K562 (cell line): ENCODE results near the gene KRT38. TPM values are rescaled to one million over a fixed set of nuclear protein-coding genes. Genes with fewer than 3 reads are reported as not detected.

Experiments
- ATAC-seq: fragments of 200-7000 bp; cut with Tn5 transposase; 3 replicates; pipeline ENCODE4 v1.9.1; 2020; ENCODE audit warnings: moderate library complexity
- BruUV-seq: library from RNA; stranded (reverse); fragments of 400-500 nt; replicated peaks from 2 replicates; lab custom pipeline; 2021; lab: Mats Ljungman, UMichigan
- CTCF ChIA-PET: fragments of 300-600 bp; formaldehyde crosslinking; extraction: SDS; loops from one replicate; lab custom pipeline; 2021; ENCODE audit warnings: low intra/inter-chr PET ratio; lab: Yijun Ruan, JAX
- POLR2A ChIA-PET: fragments of 300-600, 350-650 bp; sonication (Branson Sonifier 250); formaldehyde crosslinking; extraction: SDS; loops from one replicate; lab custom pipeline; 2021; ENCODE audit warnings: antibody characterized with exemption, inconsistent platforms; lab: Yijun Ruan, JAX
- DNase-seq, 4 experiments: peaks; one replicate each; pipeline versions ENCODE4 v3.0.0 to v3.0.0-alpha.2; 2011 to 2018; ENCODE audit warnings: low spot score in 3 of 4, mixed read lengths in 3 of 4; ENCODE audit errors: extremely low read depth in 1 of 4
- FAIRE-seq: peaks from 2 replicates; lab custom pipeline; 2011; peaks lifted over from hg19 to GRCh38; lab: Jason Lieb, UNC
- H2AFZ ChIP-seq: 2 replicates; pipeline ENCODE4 v1.6.0; 2011; ENCODE audit warnings: low read depth, low read length, control low read depth, inconsistent platforms
- H3K27ac ChIP-seq: fragments of 200-600 bp; 3 replicates; pipeline ENCODE4 v1.8.0; 2011; ENCODE audit warnings: low read depth, mild to moderate bottlenecking, control low read depth, inconsistent platforms, low read length, moderate library complexity, mixed read lengths; ENCODE audit errors: extremely low read depth
- H3K27me3 ChIP-seq, 2 experiments: fragments of 300-600 bp in 1 of 2; 2 replicates in 1 of 2; 3 replicates in 1 of 2; pipeline versions ENCODE4 v1.6.0 to v1.8.0; 2011; ENCODE audit warnings: inconsistent platforms in 2 of 2, low read length in 2 of 2, mild to moderate bottlenecking in 1 of 2, mixed read lengths in 1 of 2, moderate library complexity in 1 of 2; ENCODE audit not compliant: control insufficient read depth in 2 of 2, insufficient read depth in 2 of 2
- H3K36me3 ChIP-seq: fragments of 300-600 bp; 3 replicates; pipeline ENCODE4 v1.8.0; 2011; ENCODE audit warnings: mild to moderate bottlenecking, low read length, inconsistent platforms; ENCODE audit not compliant: control insufficient read depth, insufficient read depth
- H3K4me1 ChIP-seq, 2 experiments: fragments of 200-600 bp in 1 of 2; replicated peaks in 1 of 2; 2 replicates in 1 of 2; 3 replicates in 1 of 2; pipeline versions ENCODE4 v1.5.1 to v1.8.0; 2011; ENCODE audit warnings: inconsistent platforms in 2 of 2, low read length in 2 of 2, mild to moderate bottlenecking in 1 of 2, mixed read lengths in 1 of 2, moderate library complexity in 1 of 2; ENCODE audit not compliant: control insufficient read depth in 2 of 2, insufficient read depth in 2 of 2
- H3K4me2 ChIP-seq: 2 replicates; pipeline ENCODE4 v1.6.1; 2011; ENCODE audit warnings: low read length, control low read depth, inconsistent platforms, mixed read lengths; ENCODE audit not compliant: insufficient read depth
- H3K4me3 ChIP-seq: fragments of 200-600 bp; sonication (generic), shearing (Covaris generic); 2 replicates; pipeline ENCODE4 v1.5.1; 2016; ENCODE audit warnings: control low read depth, inconsistent platforms
- H3K79me2 ChIP-seq: fragments of 200-600 bp; 3 replicates; pipeline ENCODE4 v1.8.0; 2011; ENCODE audit warnings: low read length, inconsistent platforms; ENCODE audit not compliant: control insufficient read depth, insufficient read depth
- H3K9ac ChIP-seq, 2 experiments: 2 replicates each; pipeline versions ENCODE4 v1.6.0 to v1.6.1; 2011; ENCODE audit warnings: low read depth in 2 of 2, low read length in 2 of 2, control low read depth in 1 of 2, inconsistent platforms in 1 of 2, mild to moderate bottlenecking in 1 of 2, mixed read lengths in 1 of 2; ENCODE audit not compliant: insufficient read depth in 1 of 2
- H3K9me1 ChIP-seq: one replicate; pipeline ENCODE4 v1.6.0; 2011; ENCODE audit warnings: inconsistent platforms, mild to moderate bottlenecking, low read length, moderate library complexity; ENCODE audit not compliant: control insufficient read depth, insufficient read depth
- H3K9me3 ChIP-seq: replicated peaks from 2 replicates; pipeline ENCODE4 v1.5.1; 2011; ENCODE audit warnings: low read depth, low read length, inconsistent platforms; ENCODE audit not compliant: control insufficient read depth, insufficient read depth
- H4K20me1 ChIP-seq: replicated peaks from 2 replicates; pipeline ENCODE4 v1.6.1; 2011; ENCODE audit warnings: low read length, inconsistent platforms, mixed read lengths; ENCODE audit not compliant: control insufficient read depth, insufficient read depth
- CUX1 ChIP-seq: fragments of 200-800 bp; sonication (Bioruptor generic); IDR thresholded peaks from 2 replicates; pipeline ENCODE4 v1.6.1; 2016; ENCODE audit warnings: missing genetic modification characterization, missing compliant biosample characterization
- POLR2H ChIP-seq: IDR thresholded peaks from 2 replicates; pipeline ENCODE4 v1.6.1; 2016; ENCODE audit warnings: missing genetic modification characterization, low read depth, mild to moderate bottlenecking, control low read depth, missing compliant biosample characterization, moderate library complexity
- RAD21 ChIP-seq, 2 experiments: fragments of 250-450 bp in 1 of 2; fragments of 450-650 bp in 1 of 2; sonication (Bioruptor Pico) in 1 of 2; formaldehyde crosslinking in 1 of 2; IDR thresholded peaks in 1 of 2; conservative IDR thresholded peaks in 1 of 2; 2 replicates each; pipeline versions ENCODE4 v1.4.0 to v1.8.0; 2020 to 2022; ENCODE audit warnings: mild to moderate bottlenecking in 2 of 2, moderate library complexity in 1 of 2
- TGIF2 ChIP-seq: sonication (generic); formaldehyde crosslinking; IDR thresholded peaks from 2 replicates; pipeline ENCODE4 v1.8.1; 2022; ENCODE audit warnings: mild to moderate bottlenecking, missing genetic modification reagents, moderate library complexity
- THAP12 ChIP-seq: fragments of 250-450 bp; sonication (Bioruptor Pico); IDR thresholded peaks from 2 replicates; pipeline ENCODE4 v1.9.0; 2021; ENCODE audit warnings: mild to moderate bottlenecking, inconsistent platforms
- TRIM28 ChIP-seq: fragments of 450-650 bp; IDR thresholded peaks from 2 replicates; pipeline ENCODE4 v1.6.1; 2017
- TSC22D4 ChIP-seq: fragments of 450-650 bp; IDR thresholded peaks from 2 replicates; pipeline ENCODE4 v1.6.1; 2016; ENCODE audit warnings: missing genetic modification characterization, missing biosample characterization, control low read depth
- ZBTB11 ChIP-seq, 3 experiments: fragments of 200-800 bp in 1 of 3; fragments of 250-450 bp in 1 of 3; fragments of 450-650 bp in 1 of 3; sonication (Bioruptor Pico) in 1 of 3; sonication (Bioruptor generic) in 1 of 3; formaldehyde crosslinking in 1 of 3; IDR thresholded peaks; 2 replicates each; pipeline versions ENCODE4 v1.6.1 to v1.8.0; 2016 to 2022; ENCODE audit warnings: mild to moderate bottlenecking in 2 of 3, missing genetic modification characterization in 2 of 3, missing compliant biosample characterization in 1 of 3, moderate library complexity in 1 of 3
- ZNF12 ChIP-seq: sonication (generic); formaldehyde crosslinking; IDR thresholded peaks from 2 replicates; pipeline ENCODE4 v1.4.0; 2020; ENCODE audit warnings: mild to moderate bottlenecking, missing genetic modification reagents
- ZSCAN29 ChIP-seq: fragments of 450-650 bp; IDR thresholded peaks from 2 replicates; pipeline ENCODE4 v1.6.1; 2017
- WGBS: fragments of 100-300 bp; shearing (Covaris generic); methylation state at CpG from one replicate; pipeline ENCODE4 v1.1.6; 2016; ENCODE audit warnings: low coverage, mixed read lengths; ENCODE audit not compliant: insufficient coverage; ENCODE audit errors: missing lambda C conversion rate; 5-methylcytosine and 5-hydroxymethylcytosine counted together
- in situ Hi-C: fragments of 300-500 bp; cut with MboI; formaldehyde crosslinking; loops from 4 replicates; pipeline ENCODE4 v1.15.0; 2018; ENCODE audit warnings: inconsistent platforms, mixed read lengths
- intact Hi-C: fragments of 100-400 bp; cut with micrococcal nuclease; formaldehyde crosslinking; loops from 2 replicates; pipeline ENCODE4 v1.14.2; 2022
- polyA plus RNA-seq, 8 experiments: library from polyadenylated mRNA; depleted of rRNA in 4 of 8; stranded (reverse) in 5 of 8; unstranded in 3 of 8; fragments of >200 nt; fragmentation: Nextera tagmentation in 2 of 8; fragmentation: Illumina TruSeq in 1 of 8; extraction: Ambion mirVana in 2 of 8; extraction: Trizol in 1 of 8; gene quantifications; 2 replicates each; pipeline versions ENCODE4 v1.2.1 to v1.2.3, GENCODE V29; 2011 to 2014; ENCODE audit warnings: inconsistent platforms in 1 of 8, missing spikeins in 1 of 8
- total RNA-seq, 7 experiments: library from RNA; depleted of rRNA in 6 of 7; stranded (reverse); fragments of >200 nt in 6 of 7; fragmentation: Illumina TruSeq in 2 of 7; extraction: Trizol in 2 of 7; gene quantifications; 2 replicates each; pipeline versions ENCODE4 v1.2.1 to v1.2.3, GENCODE V29; 2011 to 2021; ENCODE audit warnings: low replicate concordance in 1 of 7

Gene KRT38
- total and polyA plus RNA-seq, 9 of the 15 experiments (the other 6 are each of a cell fraction or from before 2014, with no cell fraction given) = not detected

GRCh38 chr17:41406205-41406604, 34.6 kb downstream of the KRT38 start:
- H3K4me2 ChIP-seq = no peak overlapping the region
- no peaks in the 10 kb centered on the region for H3K4me1 ChIP-seq
- H3K9ac ChIP-seq = no peak overlapping the region
- no peak overlapping the region for H2AFZ ChIP-seq
- H3K27me3 ChIP-seq = peaks cover 5 to 50% of the 10 kb centered on the region in 2 experiments; a peak in 3 of 5 replicates
- no peaks in the 10 kb centered on the region; the same call in 1 of the 2 replicates for H4K20me1 ChIP-seq
- H3K4me3 ChIP-seq = no peak overlapping the region
- FAIRE-seq = no peak
- no peak for ATAC-seq
- no peaks in the 10 kb centered on the region for H3K36me3 ChIP-seq
- H3K9me1 ChIP-seq = no peaks in the 10 kb centered on the region
- in situ Hi-C loops (no loop called here), intact Hi-C loops (no loop called here)
- H3K27ac ChIP-seq = no peak overlapping the region
- no TSS peak for BruUV-seq
- H3K9me3 ChIP-seq = no peaks in the 10 kb centered on the region
- no peaks in the 10 kb centered on the region for H3K79me2 ChIP-seq
- DNase-seq = no peak
- WGBS = 0% methylated on average over 4 of the region's 5 CpGs
- ChIA-PET POLR2A (interaction anchor here (1.3 to 1.4 kb wide), 2 partner anchors 10 to 11 kb away, joined by 3 to 4 read pairs; no protein-coding TSS in a partner anchor), CTCF (no interaction called here)
- no peak for TF ChIP-seq CUX1 (CRISPR knock-in tag)
- TF ChIP-seq ZNF12 = no peak
- 0 out of 4 replicates have a peak, but pooled peaks of 1 of the 2 experiments have one; percentile 6 for TF ChIP-seq RAD21 (CRISPR knock-in tag; conservative IDR thresholded peaks at IDR 0.05 in 1 of 2, IDR thresholded peaks at IDR 0.05 in 1 of 2)
- TF ChIP-seq ZSCAN29 = no peak
- no peak for TF ChIP-seq THAP12
- TF ChIP-seq POLR2H (tag) = no peak
- no peak for TF ChIP-seq TRIM28
- no peak for TF ChIP-seq TSC22D4 (tag)
- TF ChIP-seq ZBTB11 (CRISPR knock-in tag; IDR thresholded peaks at IDR 0.05) = no peak
- TF ChIP-seq TGIF2 (CRISPR knock-in tag) = no peak
